ENCODE measurements around the gene OR10D3.

Gene OR10D3

DNA sequence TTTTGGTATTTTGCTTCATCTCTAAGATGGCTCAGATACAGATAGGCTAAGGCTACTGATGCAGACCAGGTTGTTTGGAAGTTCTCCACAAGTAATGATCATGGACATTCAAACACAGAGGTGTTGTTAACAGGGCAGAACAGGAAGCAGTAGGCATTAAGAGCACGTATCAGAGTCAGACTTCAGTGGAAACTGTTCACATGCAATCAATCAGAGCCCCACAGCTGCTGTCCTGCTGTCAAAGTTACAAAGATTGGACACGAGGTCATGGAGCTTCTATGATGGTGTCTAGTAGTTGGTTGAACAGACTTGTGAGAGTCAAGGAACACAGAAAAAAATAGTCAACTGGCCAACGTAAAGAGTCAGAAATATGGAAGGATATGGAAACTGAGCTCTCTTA is 19.8 kb downstream of the OR10D3 start:
- Histone ChIP-seq H3K79me2 (ENCODE audit: insufficient read depth, low read length) (no peaks in the 10 kb centered on the region), H3K9me3 (ENCODE audit: insufficient read depth, low read depth, low read length) (no peaks in the 10 kb centered on the region), H3K9me2 (replicated peaks; ENCODE audit: low read depth, low read length) (no peaks in the 10 kb centered on the region), H3F3A (ENCODE audit: low read depth) (no peaks in the 10 kb centered on the region), H3K4me1 (ENCODE audit: insufficient read depth, low read length, poor library complexity, severe bottlenecking) (no peaks in the 10 kb centered on the region), H3K4me3 (ENCODE audit: low read length, poor library complexity, severe bottlenecking) (no peak overlapping the region), H3K4me2 (ENCODE audit: low read depth, low read length, poor library complexity, severe bottlenecking) (no peak overlapping the region), H3K36me3 (ENCODE audit: insufficient read depth, low read length) (no peaks in the 10 kb centered on the region), H2AFZ (ENCODE audit: low read length) (no peak overlapping the region), H3K9ac (ENCODE audit: low read depth, low read length, poor library complexity, severe bottlenecking) (no peak overlapping the region), H3K27me3 (ENCODE audit: insufficient read depth, low read length, poor library complexity, severe bottlenecking) (no peaks in the 10 kb centered on the region), H4K20me1 (ENCODE audit: insufficient read depth, low read length, poor library complexity, severe bottlenecking) (no peaks in the 10 kb centered on the region)
- TF ChIP-seq, protein P1, sequence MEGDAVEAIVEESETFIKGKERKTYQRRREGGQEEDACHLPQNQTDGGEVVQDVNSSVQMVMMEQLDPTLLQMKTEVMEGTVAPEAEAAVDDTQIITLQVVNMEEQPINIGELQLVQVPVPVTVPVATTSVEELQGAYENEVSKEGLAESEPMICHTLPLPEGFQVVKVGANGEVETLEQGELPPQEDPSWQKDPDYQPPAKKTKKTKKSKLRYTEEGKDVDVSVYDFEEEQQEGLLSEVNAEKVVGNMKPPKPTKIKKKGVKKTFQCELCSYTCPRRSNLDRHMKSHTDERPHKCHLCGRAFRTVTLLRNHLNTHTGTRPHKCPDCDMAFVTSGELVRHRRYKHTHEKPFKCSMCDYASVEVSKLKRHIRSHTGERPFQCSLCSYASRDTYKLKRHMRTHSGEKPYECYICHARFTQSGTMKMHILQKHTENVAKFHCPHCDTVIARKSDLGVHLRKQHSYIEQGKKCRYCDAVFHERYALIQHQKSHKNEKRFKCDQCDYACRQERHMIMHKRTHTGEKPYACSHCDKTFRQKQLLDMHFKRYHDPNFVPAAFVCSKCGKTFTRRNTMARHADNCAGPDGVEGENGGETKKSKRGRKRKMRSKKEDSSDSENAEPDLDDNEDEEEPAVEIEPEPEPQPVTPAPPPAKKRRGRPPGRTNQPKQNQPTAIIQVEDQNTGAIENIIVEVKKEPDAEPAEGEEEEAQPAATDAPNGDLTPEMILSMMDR (conservative IDR thresholded peaks at IDR 0.05; ENCODE audit: low read length): no peak
- no peak for TF ChIP-seq EZH2phosphoT487 (IDR thresholded peaks at IDR 0.05; ENCODE audit: borderline replicate concordance)

GRCh38 chr11:124204008-124204407 is 20.9 kb downstream of the OR10D3 start:
- Histone ChIP-seq H3K9ac (ENCODE audit: low read depth, low read length, poor library complexity, severe bottlenecking) (no peak overlapping the region), H3K4me2 (ENCODE audit: low read depth, low read length, poor library complexity, severe bottlenecking) (no peak overlapping the region), H3K9me3 (ENCODE audit: insufficient read depth, low read depth, low read length) (no peaks in the 10 kb centered on the region), H3F3A (ENCODE audit: low read depth) (no peaks in the 10 kb centered on the region), H4K20me1 (ENCODE audit: insufficient read depth, low read length, poor library complexity, severe bottlenecking) (no peaks in the 10 kb centered on the region), H3K79me2 (ENCODE audit: insufficient read depth, low read length) (no peaks in the 10 kb centered on the region), H3K27me3 (ENCODE audit: insufficient read depth, low read length, poor library complexity, severe bottlenecking) (no peaks in the 10 kb centered on the region), H3K36me3 (ENCODE audit: insufficient read depth, low read length) (no peaks in the 10 kb centered on the region), H3K4me3 (ENCODE audit: low read length, poor library complexity, severe bottlenecking) (no peak overlapping the region), H3K9me2 (replicated peaks; ENCODE audit: low read depth, low read length) (no peaks in the 10 kb centered on the region), H3K4me1 (ENCODE audit: insufficient read depth, low read length, poor library complexity, severe bottlenecking) (no peaks in the 10 kb centered on the region), H2AFZ (ENCODE audit: low read length) (no peak overlapping the region)
- TF ChIP-seq, protein P1 (conservative IDR thresholded peaks at IDR 0.05; ENCODE audit: low read length): no peak
- no peak for TF ChIP-seq EZH2phosphoT487 (IDR thresholded peaks at IDR 0.05; ENCODE audit: borderline replicate concordance)

DNA sequence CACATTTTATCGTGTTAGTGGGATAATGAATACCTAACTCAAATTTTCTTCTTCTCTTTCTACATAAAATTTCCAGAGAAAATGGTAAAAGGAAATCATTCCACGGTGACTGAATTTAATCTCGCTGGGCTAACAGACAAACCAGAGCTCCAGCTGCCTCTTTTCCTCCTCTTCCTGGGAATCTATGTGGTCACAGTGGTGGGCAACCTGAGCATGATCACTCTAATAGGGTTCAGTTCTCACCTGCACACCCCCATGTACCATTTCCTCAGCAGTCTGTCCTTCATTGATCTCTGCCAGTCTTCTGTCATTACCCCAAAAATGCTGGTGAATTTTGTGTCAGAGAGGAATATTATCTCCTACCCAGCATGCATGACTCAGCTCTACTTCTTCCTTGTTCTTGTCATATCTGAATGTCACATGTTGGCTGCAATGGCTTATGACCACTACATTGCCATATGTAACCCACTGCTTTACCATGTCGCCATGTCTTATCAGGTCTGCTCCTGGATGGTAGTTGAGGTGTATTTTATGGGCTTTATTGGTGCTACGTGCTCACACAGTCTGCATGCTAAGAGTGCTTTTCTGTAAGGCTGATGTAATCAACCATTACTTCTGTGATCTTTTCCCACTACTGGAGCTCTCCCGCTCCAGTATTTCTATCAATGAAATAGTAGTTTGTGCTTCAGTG is 24.1 kb downstream of the OR10D3 start:
- Histone ChIP-seq H2AFZ (ENCODE audit: low read length) (no peak overlapping the region; the same call in 1 of the 2 replicates), H3K36me3 (ENCODE audit: insufficient read depth, low read length) (no peaks in the 10 kb centered on the region), H3K4me1 (ENCODE audit: insufficient read depth, low read length, poor library complexity, severe bottlenecking) (no peaks in the 10 kb centered on the region), H3K9ac (ENCODE audit: low read depth, low read length, poor library complexity, severe bottlenecking) (no peak overlapping the region), H3K9me2 (replicated peaks; ENCODE audit: low read depth, low read length) (no peaks in the 10 kb centered on the region), H3K79me2 (ENCODE audit: insufficient read depth, low read length) (no peaks in the 10 kb centered on the region), H3K9me3 (ENCODE audit: insufficient read depth, low read depth, low read length) (no peaks in the 10 kb centered on the region), H4K20me1 (ENCODE audit: insufficient read depth, low read length, poor library complexity, severe bottlenecking) (no peaks in the 10 kb centered on the region), H3F3A (ENCODE audit: low read depth) (no peaks in the 10 kb centered on the region), H3K27me3 (ENCODE audit: insufficient read depth, low read length, poor library complexity, severe bottlenecking) (no peaks in the 10 kb centered on the region), H3K4me2 (ENCODE audit: low read depth, low read length, poor library complexity, severe bottlenecking) (no peak overlapping the region), H3K4me3 (ENCODE audit: low read length, poor library complexity, severe bottlenecking) (no peak overlapping the region)
- no peak for TF ChIP-seq EZH2phosphoT487 (IDR thresholded peaks at IDR 0.05; ENCODE audit: borderline replicate concordance)
- TF ChIP-seq, protein P1 (conservative IDR thresholded peaks at IDR 0.05; ENCODE audit: low read length): no peak
